Activated CD4-positive, alpha-beta T cell treated with anti-CD3 and anti-CD28 coated beads, Interleukin-2, amount 50 U/mL, for 1 hour (primary cell): ENCODE data around the gene NDFIP2.

Experiments used
- DNase-seq: peaks from one replicate; pipeline ENCODE4 v3.0.0-alpha.2; 2020

Gene NDFIP2

GRCh38 chr13:79462895-79463294 lies 18.1 kb upstream of the NDFIP2 start:
- DNase-seq, result no peak

- no peak for DNase-seq
Observed at GRCh38 chr13:79463604-79464003, 17.4 kb upstream of the NDFIP2 start.

- DNase-seq, result no peak
Observed at GRCh38 chr13:79466872-79467271, 14.1 kb upstream of the NDFIP2 start.

GRCh38 chr13:79468402-79468801 lies 12.6 kb upstream of the NDFIP2 start:
- DNase-seq, result no peak

- no peak for DNase-seq
Observed at GRCh38 chr13:79468819-79469218, 12.1 kb upstream of the NDFIP2 start.

- DNase-seq, result no peak
Observed at GRCh38 chr13:79469608-79470007, 11.3 kb upstream of the NDFIP2 start.

GRCh38 chr13:79470666-79471065 lies 10.3 kb upstream of the NDFIP2 start:
- DNase-seq, result no peak

GRCh38 chr13:79475569-79475968 lies 5.4 kb upstream of the NDFIP2 start:
- no peak for DNase-seq

GRCh38 chr13:79477968-79478367 lies 3.0 kb upstream of the NDFIP2 start:
- DNase-seq, result no peak

- DNase-seq, result no peak
Observed at GRCh38 chr13:79479882-79480281, 1.1 kb upstream of the NDFIP2 start.

GRCh38 chr13:79481685-79482052 lies 714 bp downstream of the NDFIP2 start:
- DNase-seq, result peak; percentile 36

- no peak for DNase-seq
Observed at GRCh38 chr13:79482281-79482970, 1.5 kb downstream of the NDFIP2 start.

- no peak for DNase-seq
Observed at GRCh38 chr13:79483086-79483706, 2.2 kb downstream of the NDFIP2 start.

GRCh38 chr13:79485014-79485811 lies 4.3 kb downstream of the NDFIP2 start:
- no peak for DNase-seq

GRCh38 chr13:79486433-79487188 lies 5.7 kb downstream of the NDFIP2 start:
- no peak for DNase-seq

- no peak for DNase-seq
Observed at GRCh38 chr13:79490326-79490725, 9.4 kb downstream of the NDFIP2 start.

- no peak for DNase-seq
Observed at GRCh38 chr13:79490824-79491223, 9.9 kb downstream of the NDFIP2 start.

GRCh38 chr13:79491715-79492114 lies 10.8 kb downstream of the NDFIP2 start:
- no peak for DNase-seq

GRCh38 chr13:79492313-79492798 lies 11.4 kb downstream of the NDFIP2 start:
- peak; percentile 1 for DNase-seq

- DNase-seq, result no peak
Observed at GRCh38 chr13:79492918-79493594, 12.1 kb downstream of the NDFIP2 start.

GRCh38 chr13:79496188-79496587 lies 15.2 kb downstream of the NDFIP2 start:
- DNase-seq, result no peak

GRCh38 chr13:79497064-79497463 lies 16.1 kb downstream of the NDFIP2 start:
- DNase-seq, result no peak

- DNase-seq, result no peak
Observed at GRCh38 chr13:79497852-79498251, 16.9 kb downstream of the NDFIP2 start.
